GM12874 (cell line): Measurements from ENCODE around the gene TCF7L2.

Experiments used
- CTCF ChIP-seq: IDR thresholded peaks from 2 replicates; pipeline ENCODE4 v1.5.1; 2011; ENCODE audit warnings: low read depth, mild to moderate bottlenecking, control low read depth, low read length, moderate library complexity; ENCODE audit not compliant: insufficient read depth

The TCF7L2 gene

GRCh38 chr10:113019692-113020474, 69.8 kb downstream of the TCF7L2 start:
- TF ChIP-seq CTCF = no peak

GRCh38 chr10:113020475-113020753, 70.4 kb downstream of the TCF7L2 start:
- no peak for TF ChIP-seq CTCF

GRCh38 chr10:113020838-113021237, 70.8 kb downstream of the TCF7L2 start:
- no peak for TF ChIP-seq CTCF

GRCh38 chr10:113021268-113022040, 71.4 kb downstream of the TCF7L2 start:
- no peak for TF ChIP-seq CTCF

- no peak for TF ChIP-seq CTCF
These were observed 72.2 kb downstream of the TCF7L2 start for GRCh38 chr10:113022265-113022664.

GRCh38 chr10:113023017-113023416, 73.0 kb downstream of the TCF7L2 start:
- TF ChIP-seq CTCF = no peak

- TF ChIP-seq CTCF = no peak
These were observed 74.9 kb downstream of the TCF7L2 start for GRCh38 chr10:113024930-113025329.
